SK-N-SH (cell line): ENCODE data around the gene TMA16.

Experiments
- EP300 ChIP-seq, 2 experiments: IDR thresholded peaks; 2 replicates each; pipeline versions ENCODE4 v1.4.0 to v1.6.1; 2012; ENCODE audit warnings: borderline replicate concordance in 1 of 2, low read depth in 1 of 2, low read length in 1 of 2
- EZH2phosphoT487 ChIP-seq: fragments of 200-600 bp; sonication (generic); IDR thresholded peaks from 2 replicates; pipeline ENCODE4 v1.6.1; 2017; ENCODE audit warnings: low read depth, mixed run types, mild to moderate bottlenecking, antibody characterized with exemption, moderate library complexity, borderline replicate concordance
- POLR2AphosphoS5 ChIP-seq: IDR thresholded peaks from 2 replicates; pipeline ENCODE4 v1.6.1; 2012; ENCODE audit warnings: low read depth, low read length
- RCOR1 ChIP-seq: fragments of 150-350 bp; IDR thresholded peaks from 2 replicates; pipeline ENCODE4 v1.6.1; 2017; ENCODE audit warnings: antibody characterized with exemption, low read length
- TAF1 ChIP-seq: IDR thresholded peaks from 2 replicates; pipeline ENCODE4 v1.6.1; 2012; ENCODE audit warnings: low read depth, mild to moderate bottlenecking, low read length, moderate library complexity, borderline replicate concordance
- ZBTB33 ChIP-seq: IDR thresholded peaks from 2 replicates; pipeline ENCODE4 v1.4.0; 2012; ENCODE audit warnings: low read depth, borderline replicate concordance
- TF ChIP-seq, protein P1 (sequence below): fragments of 200-600 bp; sonication (generic); IDR thresholded peaks from 2 replicates; pipeline ENCODE4 v1.6.1; 2017; ENCODE audit warnings: antibody characterized with exemption, mild to moderate bottlenecking, moderate library complexity

DNA sequence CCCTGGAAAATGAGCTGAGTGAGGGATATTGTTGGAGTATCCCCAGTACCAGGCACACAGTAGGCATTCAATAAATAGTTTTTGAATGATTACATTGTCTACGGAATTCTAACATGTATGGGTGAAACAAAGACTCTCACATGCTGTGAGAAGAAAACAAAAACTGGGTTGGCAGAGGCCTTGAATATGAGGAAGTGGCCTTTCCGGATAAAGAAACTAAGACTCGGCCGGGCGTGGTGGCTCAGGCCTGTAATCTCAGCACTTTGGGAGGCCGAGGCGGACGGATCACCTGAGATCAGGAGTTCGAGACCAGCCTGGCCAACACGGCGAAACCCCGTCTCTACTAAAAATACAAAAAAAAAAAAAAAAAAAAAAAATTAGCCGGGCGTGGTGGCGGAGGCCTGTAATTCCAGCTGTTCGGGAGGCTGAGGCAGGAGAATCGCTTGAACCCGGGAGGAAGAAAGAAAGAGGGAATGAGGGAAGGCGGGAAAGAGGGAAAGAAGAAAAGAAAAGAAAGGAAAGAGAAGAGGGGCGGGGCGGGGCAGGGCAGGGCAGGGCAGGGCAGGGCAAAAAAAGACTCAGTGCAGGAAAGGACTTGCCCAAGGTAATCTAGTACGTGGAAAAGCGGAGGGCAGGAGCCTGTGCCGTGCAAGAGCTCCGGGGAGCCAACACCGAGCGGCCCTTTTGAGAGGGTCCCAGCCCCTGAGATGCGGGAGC lies 689 bp upstream of the TMA16 start:
- TF ChIP-seq, protein P1, sequence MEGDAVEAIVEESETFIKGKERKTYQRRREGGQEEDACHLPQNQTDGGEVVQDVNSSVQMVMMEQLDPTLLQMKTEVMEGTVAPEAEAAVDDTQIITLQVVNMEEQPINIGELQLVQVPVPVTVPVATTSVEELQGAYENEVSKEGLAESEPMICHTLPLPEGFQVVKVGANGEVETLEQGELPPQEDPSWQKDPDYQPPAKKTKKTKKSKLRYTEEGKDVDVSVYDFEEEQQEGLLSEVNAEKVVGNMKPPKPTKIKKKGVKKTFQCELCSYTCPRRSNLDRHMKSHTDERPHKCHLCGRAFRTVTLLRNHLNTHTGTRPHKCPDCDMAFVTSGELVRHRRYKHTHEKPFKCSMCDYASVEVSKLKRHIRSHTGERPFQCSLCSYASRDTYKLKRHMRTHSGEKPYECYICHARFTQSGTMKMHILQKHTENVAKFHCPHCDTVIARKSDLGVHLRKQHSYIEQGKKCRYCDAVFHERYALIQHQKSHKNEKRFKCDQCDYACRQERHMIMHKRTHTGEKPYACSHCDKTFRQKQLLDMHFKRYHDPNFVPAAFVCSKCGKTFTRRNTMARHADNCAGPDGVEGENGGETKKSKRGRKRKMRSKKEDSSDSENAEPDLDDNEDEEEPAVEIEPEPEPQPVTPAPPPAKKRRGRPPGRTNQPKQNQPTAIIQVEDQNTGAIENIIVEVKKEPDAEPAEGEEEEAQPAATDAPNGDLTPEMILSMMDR, result no peak
- TF ChIP-seq RCOR1, result no peak
- TF ChIP-seq TAF1, result no peak
- no peak for TF ChIP-seq EP300 (IDR thresholded peaks at IDR 0.05; ENCODE audit: borderline replicate concordance in 1 of 2, low read depth in 1 of 2, low read length in 1 of 2)
- no peak for TF ChIP-seq POLR2AphosphoS5
- TF ChIP-seq ZBTB33, result no peak
- no peak for TF ChIP-seq EZH2phosphoT487
